DOHH2 (cell line): ENCODE results near the gene CEP290.

ENCODE experiments used
- EZH2phosphoT487 ChIP-seq: fragments of 200-600 bp; sonication (generic); IDR thresholded peaks from 2 replicates; pipeline ENCODE4 v1.6.1; 2017; ENCODE audit warnings: borderline replicate concordance, mild to moderate bottlenecking, antibody characterized with exemption, low read length, moderate library complexity, mixed read lengths
- TF ChIP-seq, protein P1 (sequence below): fragments of 200-600 bp; sonication (generic); IDR thresholded peaks from one replicate; pipeline ENCODE4 v1.5.1; 2014; ENCODE audit warnings: antibody characterized with exemption, mild to moderate bottlenecking, low read depth, low read length; ENCODE audit not compliant: poor library complexity, severe bottlenecking

DNA sequence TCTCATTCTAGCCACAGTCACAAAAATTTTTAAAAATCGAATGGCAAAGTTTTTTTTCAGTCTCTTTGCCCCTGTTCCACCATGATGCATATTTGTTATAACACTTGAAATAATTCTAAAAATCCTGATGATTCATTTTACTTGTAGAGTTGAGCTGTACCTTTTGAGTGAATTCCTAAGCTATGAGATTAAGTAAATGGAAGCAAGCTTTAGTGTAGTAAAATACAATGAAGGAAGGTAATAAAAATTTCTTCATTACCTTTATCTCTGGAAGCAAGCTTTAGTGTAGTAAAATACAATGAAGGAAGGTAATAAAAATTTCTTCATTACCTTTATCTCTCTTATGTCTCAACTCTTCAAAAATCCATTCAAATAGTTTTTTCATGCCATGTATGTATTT lies 46.3 kb upstream of the CEP290 start:
- TF ChIP-seq, protein P1, sequence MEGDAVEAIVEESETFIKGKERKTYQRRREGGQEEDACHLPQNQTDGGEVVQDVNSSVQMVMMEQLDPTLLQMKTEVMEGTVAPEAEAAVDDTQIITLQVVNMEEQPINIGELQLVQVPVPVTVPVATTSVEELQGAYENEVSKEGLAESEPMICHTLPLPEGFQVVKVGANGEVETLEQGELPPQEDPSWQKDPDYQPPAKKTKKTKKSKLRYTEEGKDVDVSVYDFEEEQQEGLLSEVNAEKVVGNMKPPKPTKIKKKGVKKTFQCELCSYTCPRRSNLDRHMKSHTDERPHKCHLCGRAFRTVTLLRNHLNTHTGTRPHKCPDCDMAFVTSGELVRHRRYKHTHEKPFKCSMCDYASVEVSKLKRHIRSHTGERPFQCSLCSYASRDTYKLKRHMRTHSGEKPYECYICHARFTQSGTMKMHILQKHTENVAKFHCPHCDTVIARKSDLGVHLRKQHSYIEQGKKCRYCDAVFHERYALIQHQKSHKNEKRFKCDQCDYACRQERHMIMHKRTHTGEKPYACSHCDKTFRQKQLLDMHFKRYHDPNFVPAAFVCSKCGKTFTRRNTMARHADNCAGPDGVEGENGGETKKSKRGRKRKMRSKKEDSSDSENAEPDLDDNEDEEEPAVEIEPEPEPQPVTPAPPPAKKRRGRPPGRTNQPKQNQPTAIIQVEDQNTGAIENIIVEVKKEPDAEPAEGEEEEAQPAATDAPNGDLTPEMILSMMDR = no peak
- no peak for TF ChIP-seq EZH2phosphoT487
